ENCODE results near the gene TMPO.

GRCh38 chr12:98483621-98484503, 31.5 kb upstream of the TMPO start:
- TF ChIP-seq POLR2AphosphoS5 (IDR thresholded peaks at IDR 0.05; ENCODE audit: low read depth, low read length) (no peak), REST (IDR thresholded peaks at IDR 0.05; ENCODE audit: insufficient read depth in 1 of 2, low read depth in 2 of 2, low read length in 2 of 2) (no peak), SIN3A (IDR thresholded peaks at IDR 0.05; ENCODE audit: borderline replicate concordance, insufficient read depth, low read length) (no peak), TAF1 (IDR thresholded peaks at IDR 0.05; ENCODE audit: borderline replicate concordance, insufficient read depth, low read length) (no peak), FOXP2 (optimal IDR thresholded peaks at IDR 0.05; ENCODE audit: borderline replicate concordance, extremely low read depth, extremely low read length, insufficient read depth) (no peak)

Measured in PFSK-1 (cell line).